ENCODE measurements around the gene MYO1E. TPM values are rescaled to one million over a fixed set of nuclear protein-coding genes. Genes with fewer than 3 reads are reported as not detected.

MYO1E gene
- polyA plus RNA-seq, 3 donors: 140 to 193 (median 176) TPM

DNA sequence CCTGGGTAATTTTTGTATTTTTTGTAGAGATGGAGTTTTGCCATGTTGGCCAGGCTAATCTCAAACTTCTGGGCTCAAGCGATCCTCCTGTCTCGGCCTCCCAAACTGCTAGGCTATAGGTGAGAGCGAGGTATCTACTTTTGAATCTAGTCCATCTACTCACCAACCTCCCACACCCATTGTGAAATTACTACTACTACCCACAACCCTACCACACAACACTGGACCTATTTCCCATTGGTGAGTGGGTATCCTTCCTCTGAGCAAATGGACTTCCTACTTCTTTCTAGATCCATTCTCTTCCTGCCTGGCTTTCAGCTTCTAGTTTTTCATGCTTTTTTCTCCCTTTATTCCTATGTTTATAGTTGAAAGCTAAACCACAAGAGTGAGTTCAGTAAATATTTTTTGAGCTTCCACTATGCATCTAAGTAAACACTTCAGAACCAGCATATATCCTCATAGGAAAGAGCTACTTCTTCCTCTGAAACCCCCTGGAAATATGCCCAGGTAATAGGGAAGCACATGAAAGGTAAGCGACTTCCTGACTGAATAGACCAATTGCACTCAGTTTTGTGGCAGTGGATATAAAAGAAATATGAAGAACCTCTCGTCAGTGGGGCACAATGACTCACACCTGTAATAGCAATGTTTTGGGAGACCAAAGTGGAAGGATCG, 39.1 kb downstream of the MYO1E start:
- DNase-seq (ENCODE audit: extremely low read depth in 1 of 11, low read depth in 9 of 11, low spot score in 4 of 11): no peak

DNA sequence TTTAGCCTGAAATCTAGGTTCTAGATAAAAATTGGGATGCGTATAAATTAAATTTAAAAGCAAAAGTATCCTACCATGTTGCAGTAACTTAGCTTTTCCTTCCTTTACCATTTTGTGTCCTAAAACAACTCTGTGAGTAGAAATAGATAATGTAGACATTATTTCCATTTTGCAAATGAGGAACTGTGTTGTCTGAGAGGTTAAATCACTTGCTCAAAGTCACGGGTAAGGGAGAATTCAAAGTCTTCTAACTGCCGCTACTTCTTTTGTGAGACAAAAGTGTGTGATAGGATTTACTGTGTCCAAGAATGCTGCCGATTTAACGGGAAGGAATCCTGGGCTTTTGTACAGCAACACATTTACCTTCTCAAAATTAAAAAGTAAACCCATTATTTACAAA, 40.7 kb downstream of the MYO1E start:
- no peak for DNase-seq (ENCODE audit: extremely low read depth in 1 of 11, low read depth in 9 of 11, low spot score in 4 of 11)

DNA sequence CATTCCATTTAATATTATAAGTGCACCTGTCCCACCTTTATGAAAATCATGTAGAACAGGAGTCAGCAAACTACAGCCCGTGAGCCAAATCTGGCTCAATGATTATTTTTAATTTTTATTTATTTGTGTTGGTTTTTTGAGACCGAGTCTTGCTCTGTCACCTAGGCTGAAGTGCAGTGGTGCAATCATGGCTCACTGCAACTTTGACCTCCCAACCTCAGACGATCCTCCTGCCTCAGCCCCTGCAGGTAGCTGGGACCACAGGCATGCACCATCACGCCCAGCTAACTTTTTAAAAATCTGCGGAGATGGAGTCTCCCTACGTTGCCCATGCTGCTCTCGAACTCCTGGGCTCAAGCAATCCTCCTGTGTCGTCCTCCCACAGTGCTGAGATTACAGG, 42.0 kb downstream of the MYO1E start:
- DNase-seq (ENCODE audit: extremely low read depth in 1 of 11, low read depth in 9 of 11, low spot score in 4 of 11): no peak

DNA sequence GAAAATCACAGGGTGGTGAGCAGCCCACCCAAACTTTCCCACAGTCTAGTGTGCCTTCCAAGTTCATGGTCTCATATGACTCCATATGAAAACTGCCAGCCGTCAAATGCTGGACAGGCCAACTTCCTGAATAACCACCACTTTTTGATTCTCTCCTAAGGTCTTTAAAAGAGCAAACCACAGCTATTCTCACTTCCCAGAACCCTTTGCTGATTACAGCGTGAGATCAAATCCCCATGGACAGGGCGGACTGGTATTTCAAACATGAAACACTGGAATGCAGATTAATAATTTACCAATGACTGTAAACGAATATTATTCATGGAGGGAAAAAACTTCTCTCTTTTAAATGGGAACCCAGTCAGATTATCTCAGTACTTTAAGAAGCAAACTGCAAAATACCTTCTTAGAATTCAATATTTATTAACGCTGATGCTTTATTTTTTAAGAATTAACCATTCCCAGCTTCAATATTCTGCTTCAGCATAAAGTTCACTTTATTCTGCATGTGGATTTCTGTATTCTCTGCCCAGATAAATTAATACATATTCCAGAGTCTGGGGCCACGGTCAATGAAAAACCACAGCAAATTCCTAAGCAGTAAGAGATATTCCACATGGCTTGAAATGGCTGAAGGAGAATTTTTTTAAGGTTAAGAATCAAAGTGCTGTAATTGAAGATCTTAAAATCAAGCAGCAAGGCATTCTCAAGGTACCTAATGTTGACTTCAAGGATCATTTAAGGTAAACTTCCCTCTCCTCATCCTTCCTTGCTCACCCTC, 42.9 kb downstream of the MYO1E start:
- DNase-seq (ENCODE audit: extremely low read depth in 1 of 11, low read depth in 9 of 11, low spot score in 4 of 11): peak in 3 of 11 donors; percentile 17 to 54 (median 49)

DNA sequence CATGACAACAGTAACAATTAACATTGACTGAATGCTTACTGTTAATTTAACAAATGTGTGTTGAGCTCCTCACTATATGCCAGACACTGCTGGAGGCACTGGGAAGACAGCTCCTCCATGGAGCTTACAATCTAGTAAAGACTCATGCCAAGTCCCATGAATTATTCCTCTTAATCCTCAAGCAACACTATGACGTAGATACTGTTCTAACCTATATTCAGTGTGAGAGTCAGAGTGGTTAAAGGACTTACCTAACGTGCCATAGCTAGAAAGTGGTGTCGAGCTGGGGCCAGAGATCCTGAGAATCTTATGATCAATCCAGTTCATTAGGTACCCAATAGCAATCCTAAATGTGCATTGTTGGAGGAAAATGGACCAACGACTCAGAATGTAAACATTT, 43.6 kb downstream of the MYO1E start:
- DNase-seq (ENCODE audit: extremely low read depth in 1 of 11, low read depth in 9 of 11, low spot score in 4 of 11): no peak

DNA sequence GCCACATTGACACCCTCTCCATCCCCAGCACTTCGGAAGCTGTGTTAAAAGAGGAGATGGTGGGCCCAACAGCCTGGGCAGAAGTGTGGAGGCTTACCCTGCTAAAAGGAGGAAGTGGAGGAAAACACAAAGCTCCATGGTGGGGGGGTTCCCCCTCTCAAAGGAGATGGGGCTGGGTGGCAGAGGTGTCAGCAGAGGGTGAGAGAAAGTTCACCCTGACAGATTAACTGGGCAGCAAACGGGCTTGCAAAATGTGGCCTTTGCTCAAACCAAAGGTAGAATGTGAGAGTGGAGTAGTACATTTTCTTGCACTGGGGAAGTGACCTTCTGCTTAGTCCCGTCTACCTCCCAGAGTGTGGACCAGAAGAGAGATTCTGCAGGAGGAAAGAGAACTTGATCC, 44.7 kb downstream of the MYO1E start:
- DNase-seq (ENCODE audit: extremely low read depth in 1 of 11, low read depth in 9 of 11, low spot score in 4 of 11): no peak

DNA sequence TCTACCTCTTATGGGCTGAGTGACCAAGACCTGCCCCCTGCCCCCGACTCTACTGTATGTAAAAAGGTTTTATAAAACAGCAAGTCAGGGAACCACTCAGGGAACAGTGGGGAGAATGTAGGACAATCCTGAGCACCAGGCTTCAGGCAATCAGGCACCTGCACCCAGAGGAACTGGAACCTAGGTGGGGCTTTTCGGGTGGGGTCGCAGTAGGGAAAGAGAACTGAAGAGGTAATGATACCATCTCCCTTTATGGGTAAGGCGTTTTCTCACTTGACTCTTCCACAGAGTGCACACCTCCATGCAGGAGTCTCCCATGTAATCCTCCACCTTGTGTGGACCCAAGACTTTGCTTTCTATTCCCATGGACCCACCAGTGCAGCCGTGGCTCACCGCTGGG, 45.8 kb downstream of the MYO1E start:
- no peak for DNase-seq (ENCODE audit: extremely low read depth in 1 of 11, low read depth in 9 of 11, low spot score in 4 of 11)

DNA sequence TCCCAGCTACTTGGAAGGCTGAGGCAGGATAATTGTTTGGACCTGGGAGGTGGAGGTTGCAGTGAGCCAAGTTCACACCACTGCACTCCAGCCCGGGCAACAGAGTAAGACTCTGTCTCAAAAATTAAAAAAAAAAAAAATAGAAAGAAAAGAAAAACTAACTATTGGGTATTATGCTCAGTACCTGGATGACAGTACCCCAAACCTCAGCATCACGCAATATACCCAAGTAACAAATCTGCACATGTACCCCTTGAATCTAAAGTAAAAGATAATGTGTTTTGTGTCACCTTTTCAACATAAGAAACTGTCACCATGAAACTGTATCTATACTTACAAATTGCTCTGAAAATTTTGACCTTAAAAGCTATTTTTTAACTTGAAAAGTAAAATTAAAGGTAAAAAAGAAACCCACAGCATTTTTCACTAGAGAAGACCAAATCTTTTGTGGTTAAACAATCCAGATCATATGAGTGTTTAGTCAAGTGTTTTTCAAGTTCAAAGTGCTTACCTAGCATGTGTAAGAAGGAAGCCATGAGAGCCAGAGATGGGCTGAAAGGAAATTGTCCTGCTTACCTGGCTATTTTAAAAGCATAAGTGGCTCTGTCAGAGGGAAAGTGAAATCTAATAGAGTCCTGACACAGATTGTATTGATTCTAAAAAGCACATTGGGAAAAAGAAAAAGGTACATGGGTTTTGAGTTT, 50.5 kb downstream of the MYO1E start:
- no peak for DNase-seq (ENCODE audit: extremely low read depth in 1 of 11, low read depth in 9 of 11, low spot score in 4 of 11)

DNA sequence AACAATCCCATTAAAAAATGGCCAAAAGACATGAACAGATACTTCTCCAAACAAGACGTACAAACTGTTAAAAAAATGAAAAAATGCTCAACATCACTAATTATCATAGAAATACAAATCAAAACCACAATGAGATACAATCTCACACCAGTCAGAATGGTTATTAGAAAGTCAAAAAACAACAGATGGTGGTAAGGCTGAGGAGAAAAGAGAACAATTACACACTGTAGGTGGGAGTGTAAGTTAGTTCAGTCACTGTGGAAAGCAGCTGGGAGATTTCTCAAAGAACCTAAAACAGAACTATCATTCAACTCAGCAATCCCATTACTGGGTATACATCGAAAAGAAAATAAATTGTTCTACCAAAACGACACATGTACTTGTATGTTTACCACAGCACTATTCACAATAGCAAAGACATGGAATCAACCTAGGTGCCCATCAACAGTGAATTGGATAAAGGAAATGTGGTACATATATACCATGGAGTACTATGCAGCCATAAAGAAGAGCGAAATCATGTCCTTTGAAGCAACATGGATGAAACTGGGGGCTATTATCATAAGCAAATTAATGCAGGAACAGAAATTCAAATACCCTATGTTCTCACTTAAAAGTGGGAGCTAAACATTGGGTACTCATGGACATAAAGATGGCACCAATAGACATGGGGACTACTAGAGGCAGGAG, 51.5 kb downstream of the MYO1E start:
- no peak for DNase-seq (ENCODE audit: extremely low read depth in 1 of 11, low read depth in 9 of 11, low spot score in 4 of 11)

DNA sequence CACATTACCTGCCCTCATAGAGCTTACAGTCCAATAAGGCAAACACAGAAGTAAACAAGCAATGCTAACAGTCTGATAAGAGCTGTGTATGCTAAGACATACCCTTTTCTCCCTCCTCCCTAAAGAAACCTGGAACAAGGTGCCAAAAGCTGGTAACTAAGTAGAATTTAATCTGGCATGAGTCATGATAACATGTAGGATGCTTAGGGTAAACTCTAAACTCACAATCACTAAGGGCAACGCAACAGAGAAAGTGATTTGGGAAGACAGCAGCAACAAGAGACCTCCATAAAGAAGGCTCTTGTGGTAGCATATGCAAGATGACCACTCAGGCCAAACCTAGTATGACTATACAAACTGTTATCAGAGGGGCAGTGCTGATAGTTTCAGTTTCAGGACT, 55.5 kb downstream of the MYO1E start:
- no peak for DNase-seq (ENCODE audit: extremely low read depth in 1 of 11, low read depth in 9 of 11, low spot score in 4 of 11)

DNA sequence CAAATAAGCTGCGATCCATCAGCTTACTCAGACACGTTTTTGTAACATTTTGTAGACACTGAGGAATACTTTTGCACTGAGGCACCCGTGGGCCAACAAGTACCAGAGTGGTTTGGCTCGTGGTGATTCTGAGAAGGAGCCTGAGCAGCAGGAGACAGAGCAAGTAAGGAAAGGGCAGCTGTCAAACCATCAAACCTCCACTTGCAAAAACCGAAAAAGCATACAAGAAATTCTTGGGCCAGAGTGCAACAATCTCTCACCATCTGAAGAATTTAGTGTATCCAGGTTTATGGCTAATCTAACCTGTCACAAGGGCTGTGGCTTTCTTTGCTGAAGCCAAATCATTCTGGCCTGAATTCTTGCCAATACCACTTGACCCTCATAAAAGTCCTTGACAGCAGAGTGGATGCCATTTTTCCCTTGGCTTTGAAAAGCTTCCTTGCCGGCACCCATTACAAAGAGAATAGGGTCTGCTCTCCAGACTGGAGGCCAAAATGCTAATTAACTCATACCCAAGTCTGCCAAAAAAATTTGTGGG, 56.7 kb downstream of the MYO1E start:
- no peak for DNase-seq (ENCODE audit: extremely low read depth in 1 of 11, low read depth in 9 of 11, low spot score in 4 of 11)

DNA sequence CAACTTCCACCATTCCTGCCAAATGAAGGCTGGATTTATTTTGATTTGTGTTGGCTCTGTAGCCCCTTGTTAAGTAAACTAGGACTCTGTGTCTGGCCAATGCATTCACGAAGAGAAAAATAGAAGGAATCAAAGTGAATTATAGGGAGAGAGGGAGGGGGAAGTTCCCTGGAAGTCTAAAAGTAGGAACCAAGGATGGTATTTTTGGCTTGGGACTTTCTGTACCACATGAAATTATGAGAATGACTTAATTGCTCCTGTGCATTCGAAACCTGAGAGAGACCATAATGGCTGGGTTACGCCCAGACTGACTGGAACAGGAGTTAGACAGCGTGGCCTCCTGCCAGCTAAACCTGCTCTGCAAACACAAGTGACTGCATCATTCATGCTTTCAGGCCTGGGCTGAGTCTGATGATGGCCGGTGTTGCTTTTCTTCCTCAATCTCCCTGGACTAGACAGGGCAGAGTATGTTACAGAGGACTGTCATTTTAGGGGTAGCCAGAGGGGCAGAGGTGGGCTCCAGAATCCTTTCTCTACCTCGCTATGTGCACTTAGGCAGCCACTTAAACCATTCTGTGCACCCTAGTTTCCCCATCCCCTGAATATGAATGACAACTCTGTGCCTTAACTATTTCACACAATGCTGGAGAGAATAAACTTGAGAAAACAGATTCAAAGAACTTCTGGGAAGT, 58.9 kb downstream of the MYO1E start:
- DNase-seq (ENCODE audit: extremely low read depth in 1 of 11, low read depth in 9 of 11, low spot score in 4 of 11): no peak

DNA sequence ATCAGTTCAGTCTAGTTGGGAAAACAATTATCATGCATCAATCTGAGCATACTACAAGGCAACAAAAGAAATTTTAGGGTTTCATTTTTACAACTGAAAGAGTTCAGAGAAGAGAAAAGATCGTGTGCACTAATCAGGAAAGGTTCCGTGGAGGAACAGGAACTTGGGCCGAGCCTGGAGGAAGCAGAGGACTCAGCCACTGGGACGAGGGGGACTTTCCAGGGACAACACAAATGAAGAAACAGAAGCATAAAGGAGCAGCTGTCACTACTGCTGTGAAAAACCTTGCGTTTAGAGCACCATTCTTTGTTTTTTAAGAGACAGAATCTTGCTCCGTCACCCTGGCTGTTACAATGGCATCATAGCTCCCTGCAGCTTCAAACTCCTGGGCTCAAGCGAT, 60.5 kb downstream of the MYO1E start:
- DNase-seq (ENCODE audit: extremely low read depth in 1 of 11, low read depth in 9 of 11, low spot score in 4 of 11): no peak

DNA sequence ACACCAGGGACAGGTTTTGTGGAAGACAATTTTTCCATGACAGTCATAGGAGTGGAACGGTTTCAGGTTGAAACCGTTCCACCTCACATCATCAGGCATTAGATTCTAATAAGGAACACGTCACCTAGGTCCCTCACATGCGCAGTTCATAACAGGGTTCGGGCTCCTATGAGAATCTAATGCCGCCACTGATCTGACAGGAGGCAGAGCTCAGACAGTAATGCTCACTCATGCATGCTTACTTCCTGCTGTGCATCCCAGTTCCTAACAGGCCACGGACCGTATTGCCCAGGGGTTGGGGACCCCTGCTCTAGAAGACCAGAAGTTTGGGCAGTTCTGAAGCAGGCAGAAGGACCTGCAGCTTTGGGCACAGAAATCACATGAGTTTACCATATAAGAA, 61.5 kb downstream of the MYO1E start:
- no peak for DNase-seq (ENCODE audit: extremely low read depth in 1 of 11, low read depth in 9 of 11, low spot score in 4 of 11)

DNA sequence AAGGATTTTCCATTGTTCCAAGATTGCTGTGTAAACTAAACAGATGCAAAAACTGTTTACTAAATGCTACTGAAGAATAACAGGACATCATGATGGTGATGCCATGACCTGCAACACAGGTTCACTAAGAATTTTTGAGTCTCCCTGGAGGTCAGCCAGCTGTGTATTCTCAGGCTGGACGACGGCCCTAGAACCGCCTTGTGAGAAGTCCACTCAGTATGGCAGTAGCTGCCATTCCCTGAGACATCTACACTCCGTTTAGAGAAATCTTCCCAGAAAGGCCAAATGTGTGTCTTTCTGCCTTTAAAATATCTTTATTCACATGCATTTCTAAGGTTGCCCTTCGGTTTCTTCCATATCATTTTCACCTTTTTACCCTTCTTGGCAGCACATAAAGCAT, 63.3 kb downstream of the MYO1E start:
- DNase-seq (ENCODE audit: extremely low read depth in 1 of 11, low read depth in 9 of 11, low spot score in 4 of 11): no peak

DNA sequence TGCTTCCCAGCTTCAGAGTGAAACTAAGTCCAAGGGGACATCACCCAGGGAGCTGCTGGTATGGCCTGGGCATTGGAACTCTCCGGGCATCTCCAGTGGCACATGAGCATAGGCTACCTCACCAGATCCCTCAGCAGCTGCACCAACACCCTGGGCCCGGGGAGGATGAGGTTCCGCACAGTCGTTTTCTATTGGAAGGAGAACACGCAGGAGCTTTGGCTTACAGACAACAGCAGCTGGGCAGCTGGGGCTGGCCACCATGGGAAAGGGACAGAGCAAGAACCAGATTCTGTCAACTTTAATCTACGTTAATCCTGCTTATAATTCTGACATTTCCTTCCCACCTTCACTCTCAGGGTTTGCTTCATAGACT, 65.5 kb downstream of the MYO1E start:
- DNase-seq (ENCODE audit: extremely low read depth in 1 of 11, low read depth in 9 of 11, low spot score in 4 of 11): no peak

DNA sequence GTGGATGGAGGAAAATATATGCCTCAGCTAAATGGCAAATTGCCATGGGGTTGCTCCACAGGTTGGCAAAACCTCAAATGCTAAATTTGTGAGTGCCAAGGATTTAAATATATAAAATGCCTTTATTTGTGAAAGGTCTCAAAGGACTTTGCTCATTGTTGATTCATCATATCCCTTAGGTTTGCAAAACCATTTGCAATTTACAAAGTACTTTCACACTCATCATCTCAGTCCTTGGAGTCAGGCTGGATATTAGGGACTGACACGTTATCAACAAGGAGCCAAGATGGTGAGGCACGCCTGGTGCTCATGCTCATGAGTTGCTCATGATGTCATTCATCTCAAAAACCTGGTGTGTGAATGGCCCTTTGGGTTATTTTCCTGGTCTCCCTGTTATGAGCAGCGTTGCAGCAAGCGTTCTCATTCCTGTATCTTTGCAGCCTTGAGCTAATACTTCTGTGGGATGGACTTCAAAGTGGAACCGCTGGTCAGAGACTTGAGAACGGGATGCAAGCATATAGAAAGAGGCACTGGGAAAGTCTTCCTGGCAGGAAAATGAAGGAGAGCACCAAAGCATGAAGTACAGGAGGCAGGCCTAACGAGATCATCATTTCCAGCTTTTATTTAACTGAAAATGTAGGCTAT, 66.0 kb downstream of the MYO1E start:
- DNase-seq (ENCODE audit: extremely low read depth in 1 of 11, low read depth in 9 of 11, low spot score in 4 of 11): no peak

DNA sequence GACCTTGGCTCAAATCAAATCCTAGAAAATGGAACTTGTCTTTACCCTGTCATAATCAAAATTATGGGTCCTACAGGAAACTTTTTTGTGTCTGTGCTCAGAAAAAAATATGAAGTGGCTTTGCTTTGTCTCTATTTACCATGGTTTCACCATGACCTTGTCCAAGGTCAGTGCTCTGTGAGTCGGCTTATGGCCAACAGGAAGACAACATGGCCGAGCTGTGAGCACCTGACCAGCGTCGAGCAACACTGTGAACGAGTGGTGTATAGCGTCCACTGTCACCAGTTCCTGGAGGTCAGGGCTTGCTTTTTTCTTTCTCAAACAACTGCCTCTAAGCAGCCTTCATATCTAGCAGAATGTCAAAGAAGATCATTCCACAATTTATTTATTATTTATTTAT, 67.9 kb downstream of the MYO1E start:
- DNase-seq (ENCODE audit: extremely low read depth in 1 of 11, low read depth in 9 of 11, low spot score in 4 of 11): no peak

All from renal cortex interstitium (tissue), 11 donors.